HG03342 (cell line): ENCODE results near the gene MSX2.

Source experiments
- ATAC-seq: cut with Tn5 transposase; IDR thresholded peaks from one replicate; pipeline ENCODE4 v1.9.1; 2021; ENCODE audit warnings: mild to moderate bottlenecking, moderate library complexity; ENCODE audit not compliant: unreplicated experiment

The MSX2 gene

DNA sequence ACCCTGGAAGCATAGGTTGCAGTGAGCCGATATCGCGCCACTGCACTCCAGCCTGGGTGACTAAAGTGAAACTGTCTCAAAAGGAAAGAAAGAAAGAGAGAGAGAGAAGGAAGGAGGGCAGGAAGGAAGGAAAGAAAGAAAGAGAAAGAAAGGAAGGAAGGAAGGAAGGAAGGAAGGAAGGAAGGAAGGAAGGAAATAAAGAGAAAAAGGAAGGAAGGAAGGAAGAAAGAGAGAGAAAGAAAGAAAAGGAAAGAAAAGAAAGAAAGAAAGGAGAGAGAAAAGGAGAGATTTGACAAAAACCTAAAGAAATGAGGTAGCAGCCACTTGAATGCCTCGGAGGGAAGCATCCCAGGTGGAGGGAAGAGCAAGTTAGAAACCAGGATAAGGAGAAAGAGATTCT, 44.6 kb downstream of the MSX2 start:
- no peak for ATAC-seq

DNA sequence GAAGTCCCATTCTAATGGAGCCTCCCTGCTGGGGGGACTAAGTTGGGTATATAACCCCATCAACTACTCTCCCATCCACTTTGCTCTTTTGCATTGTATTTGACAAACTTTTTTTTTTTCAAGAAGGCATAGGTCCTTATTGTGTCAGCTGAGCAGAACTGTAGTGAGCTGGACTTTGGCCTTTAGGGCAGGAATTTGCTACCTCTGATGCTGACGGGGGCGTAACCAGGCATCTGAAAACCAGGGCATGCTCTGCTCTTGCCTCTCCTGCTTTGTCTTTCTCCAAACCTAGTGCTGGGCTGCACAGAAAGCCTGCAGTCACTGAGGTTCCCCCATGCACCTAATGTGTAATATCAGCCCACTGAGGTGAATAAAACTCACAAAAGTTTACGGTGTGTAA, 49.0 kb downstream of the MSX2 start:
- no peak for ATAC-seq

DNA sequence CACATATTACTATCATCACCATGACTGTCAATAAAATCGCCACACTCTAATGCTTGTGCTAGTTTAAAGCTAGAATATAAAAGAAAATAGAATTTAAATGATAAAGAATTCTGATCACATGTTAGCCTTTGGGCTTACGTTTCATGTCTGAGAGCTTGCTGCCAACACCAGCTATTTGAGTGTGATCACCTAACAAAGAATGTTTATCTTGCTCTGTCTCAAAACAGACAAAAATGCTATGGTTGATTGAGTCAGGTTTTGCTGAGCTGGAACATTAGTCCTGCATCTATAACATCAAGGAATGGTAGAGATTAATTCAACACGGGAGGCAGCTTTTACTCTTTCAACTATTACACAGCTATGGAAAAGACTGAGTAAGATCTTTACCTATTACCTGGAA, 50.7 kb downstream of the MSX2 start:
- no peak for ATAC-seq

DNA sequence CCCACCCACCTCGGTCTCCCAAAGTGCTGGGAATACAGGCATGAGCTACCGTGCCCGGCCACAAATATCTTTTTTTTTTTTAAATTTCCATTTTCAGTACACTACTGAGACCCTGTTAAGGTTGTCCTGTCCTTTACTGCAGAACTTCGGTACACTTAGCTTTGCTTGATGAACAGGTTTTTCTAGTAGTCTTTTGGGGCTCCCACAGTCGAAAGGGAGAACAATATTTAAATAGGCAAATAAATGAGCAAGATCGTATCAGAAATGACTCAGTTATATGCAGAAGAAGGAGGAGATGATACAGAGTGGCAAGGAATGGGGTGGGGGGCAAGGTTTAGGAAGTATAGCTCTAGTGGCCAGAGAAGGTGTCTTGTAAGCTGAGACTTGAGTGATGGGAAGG, 52.7 kb downstream of the MSX2 start:
- ATAC-seq, result no peak

DNA sequence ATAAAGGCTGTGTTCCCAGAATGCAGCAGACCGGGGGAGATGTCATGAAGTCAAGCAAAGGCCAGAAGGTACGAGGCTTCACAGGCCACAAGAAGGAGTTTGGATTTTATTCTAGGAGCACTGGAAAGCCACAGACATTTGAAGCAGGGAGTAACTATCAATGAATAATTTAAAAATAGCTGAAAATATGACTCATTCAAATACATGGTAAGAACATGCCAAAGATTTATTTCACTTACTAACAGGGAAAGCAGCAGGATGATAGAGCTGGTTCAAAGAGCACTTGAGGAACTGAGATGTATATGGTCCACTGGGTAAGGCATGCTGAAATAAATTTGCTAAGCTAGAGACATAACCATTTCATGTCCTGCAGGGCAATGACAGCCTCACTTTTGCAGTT, 53.2 kb downstream of the MSX2 start:
- ATAC-seq, result no peak
